ENCODE measurements around the gene RPS5.

GRCh38 chr19:58372311-58373133, 14.5 kb upstream of the RPS5 start:
- TF ChIP-seq POLR2A (IDR thresholded peaks at IDR 0.05) = no peak
- no peak for TF ChIP-seq CTCF (IDR thresholded peaks at IDR 0.05 in 8 of 11, conservative IDR thresholded peaks at IDR 0.05 in 3 of 11)
- TF ChIP-seq POLR2AphosphoS5 (IDR thresholded peaks at IDR 0.05) = no peak

All from spleen (tissue), 7 donors.